CD4-positive, CD25-positive, alpha-beta regulatory T cell (primary cell): ENCODE measurements around the gene AKNAD1. TPM values are rescaled to one million over a fixed set of nuclear protein-coding genes. Genes with fewer than 3 reads are reported as not detected.

Experiments used
- ATAC-seq, 2 donors: fragments of 150-1000 bp; cut with Tn5 transposase; one replicate each; pipeline ENCODE4 v1.10.0; 2021; ENCODE audit warnings: low read depth in 2 of 2, moderate number of reproducible peaks in 2 of 2, moderate library complexity in 1 of 2
- DNase-seq, 3 donors: peaks; one replicate each; pipeline versions ENCODE4 v3.0.0 to v3.0.0-alpha.2; 2012 to 2022; ENCODE audit warnings: mixed read lengths in 1 of 3
- H3K27ac ChIP-seq: one replicate; pipeline ENCODE4 v1.7.0; 2013; ENCODE audit warnings: mild to moderate bottlenecking, low read length; ENCODE audit not compliant: insufficient read depth, poor library complexity, severe bottlenecking
- H3K27me3 ChIP-seq: one replicate; pipeline ENCODE4 v1.7.0; 2013; ENCODE audit warnings: low read length; ENCODE audit not compliant: control insufficient read depth, insufficient read depth
- H3K36me3 ChIP-seq: one replicate; pipeline ENCODE4 v1.7.0; 2013; ENCODE audit warnings: mild to moderate bottlenecking, low read length, moderate library complexity; ENCODE audit not compliant: control insufficient read depth, insufficient read depth
- H3K4me1 ChIP-seq: 2 replicates; pipeline ENCODE4 v1.7.0; 2013; ENCODE audit warnings: mild to moderate bottlenecking, low read length; ENCODE audit not compliant: insufficient read depth, control insufficient read depth, poor library complexity, severe bottlenecking
- H3K4me3 ChIP-seq: one replicate; pipeline ENCODE4 v1.7.0; 2013; ENCODE audit warnings: low read depth, mild to moderate bottlenecking, low read length, moderate library complexity
- H3K9me3 ChIP-seq, 2 experiments: 1 replicate in 1 of 2; 2 replicates in 1 of 2; pipeline ENCODE4 v1.7.0; 2013; ENCODE audit warnings: low read length in 2 of 2, mild to moderate bottlenecking in 1 of 2, moderate library complexity in 1 of 2; ENCODE audit not compliant: control insufficient read depth in 2 of 2
- H3K27ac Mint-ChIP-seq, 3 donors: one replicate each; pipeline ENCODE4 v1.8.0; 2020 to 2022; ENCODE audit warnings: mild to moderate bottlenecking in 3 of 3, mixed read lengths in 3 of 3, moderate library complexity in 2 of 3
- H3K27me3 Mint-ChIP-seq: one replicate; pipeline ENCODE4 v1.8.0; 2022; ENCODE audit warnings: mild to moderate bottlenecking, mixed read lengths
- H3K36me3 Mint-ChIP-seq: one replicate; pipeline ENCODE4 v1.8.0; 2020; ENCODE audit warnings: mixed read lengths
- H3K4me1 Mint-ChIP-seq, 4 donors: one replicate each; pipeline ENCODE4 v1.8.0; 2020 to 2022; ENCODE audit warnings: mixed read lengths in 4 of 4, mild to moderate bottlenecking in 1 of 4
- H3K4me3 Mint-ChIP-seq, 4 donors: one replicate each; pipeline ENCODE4 v1.8.0; 2020 to 2022; ENCODE audit warnings: mild to moderate bottlenecking in 4 of 4, mixed read lengths in 4 of 4, moderate library complexity in 3 of 4
- H3K9me3 Mint-ChIP-seq, 7 donors: one replicate each; pipeline ENCODE4 v1.8.0; 2020 to 2022; ENCODE audit warnings: mixed read lengths in 7 of 7, mild to moderate bottlenecking in 3 of 7, moderate library complexity in 2 of 7
- polyA plus RNA-seq, 4 donors: library from polyadenylated mRNA; unstranded; fragments of 300-500 nt; fragmentation: Illumina TruSeq; gene quantifications; one replicate each; pipeline ENCODE4 v1.2.3, GENCODE V29; 2021
- total RNA-seq: library from RNA; stranded (reverse); gene quantifications from one replicate; pipeline ENCODE4 v1.2.3, GENCODE V29; 2022

AKNAD1 gene
- total and polyA plus RNA-seq, 5 donors from 2014 or later: not detected

DNA sequence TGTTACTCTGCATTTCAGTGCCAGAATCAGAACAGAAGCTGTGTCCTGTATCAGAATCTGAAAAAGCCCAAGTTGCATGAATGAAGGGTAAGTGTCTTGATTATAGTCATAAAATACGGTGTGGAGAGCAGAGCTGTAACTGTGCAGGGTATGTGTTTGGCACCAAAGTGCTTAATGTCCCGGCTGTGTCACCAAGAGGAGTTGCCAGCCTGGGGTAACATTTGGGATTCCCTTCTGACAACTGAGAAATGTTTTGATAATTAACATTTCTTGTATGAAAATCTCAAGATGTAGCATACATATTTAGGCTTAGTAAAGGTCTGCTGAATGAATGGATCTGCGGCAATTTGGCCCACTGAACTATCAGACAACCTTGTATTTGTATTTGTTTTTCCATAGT, 33.3 kb downstream of the AKNAD1 start:
- Histone ChIP-seq H3K36me3 (no peaks in the 10 kb centered on the region), H3K4me3 (no peak overlapping the region), H3K9me3 (no peaks in the 10 kb centered on the region), H3K27ac (no peak overlapping the region), H3K4me1 (no peaks in the 10 kb centered on the region), H3K27me3 (peaks cover 4% of the 10 kb centered on the region)
- DNase-seq: no peak
- peaks cover 19% of the 10 kb centered on the region for H3K27me3 Mint-ChIP-seq
- H3K36me3 Mint-ChIP-seq: no peaks in the 10 kb centered on the region
- no peak for ATAC-seq
- no peak overlapping the region for H3K27ac Mint-ChIP-seq
- H3K4me3 Mint-ChIP-seq: no peak overlapping the region
- peaks cover 0 to 2% (median 0%) of the 10 kb centered on the region in 7 donors for H3K9me3 Mint-ChIP-seq
- peaks cover 0 to 8% (median 2%) of the 10 kb centered on the region in 4 donors for H3K4me1 Mint-ChIP-seq

GRCh38 chr1:108819878-108820277, 37.0 kb downstream of the AKNAD1 start:
- H3K36me3 ChIP-seq: no peaks in the 10 kb centered on the region
- no peak overlapping the region for H3K27ac ChIP-seq
- DNase-seq: no peak
- no peaks in the 10 kb centered on the region for H3K9me3 ChIP-seq
- no peak for ATAC-seq
- H3K27me3 ChIP-seq: peaks cover 4% of the 10 kb centered on the region
- H3K4me1 Mint-ChIP-seq: no peaks in the 10 kb centered on the region
- no peak overlapping the region for H3K4me3 Mint-ChIP-seq
- H3K4me3 ChIP-seq: no peak overlapping the region
- peaks cover 0 to 2% (median 0%) of the 10 kb centered on the region in 7 donors for H3K9me3 Mint-ChIP-seq
- no peaks in the 10 kb centered on the region for H3K4me1 ChIP-seq
- no peaks in the 10 kb centered on the region for H3K36me3 Mint-ChIP-seq
- peaks cover 17% of the 10 kb centered on the region for H3K27me3 Mint-ChIP-seq
- H3K27ac Mint-ChIP-seq: no peak overlapping the region

GRCh38 chr1:108817811-108818210, 39.1 kb downstream of the AKNAD1 start:
- no peak for ATAC-seq
- Mint-ChIP-seq H3K27me3 (peaks cover 13% of the 10 kb centered on the region), H3K4me3 (no peak overlapping the region), H3K9me3 (peaks cover 0 to 2% (median 0%) of the 10 kb centered on the region in 7 donors), H3K4me1 (no peaks in the 10 kb centered on the region), H3K36me3 (no peaks in the 10 kb centered on the region), H3K27ac (no peak overlapping the region)
- Histone ChIP-seq H3K27me3 (no peaks in the 10 kb centered on the region), H3K9me3 (no peaks in the 10 kb centered on the region), H3K4me3 (no peak overlapping the region), H3K27ac (no peak overlapping the region), H3K4me1 (no peaks in the 10 kb centered on the region), H3K36me3 (no peaks in the 10 kb centered on the region)
- no peak for DNase-seq

DNA sequence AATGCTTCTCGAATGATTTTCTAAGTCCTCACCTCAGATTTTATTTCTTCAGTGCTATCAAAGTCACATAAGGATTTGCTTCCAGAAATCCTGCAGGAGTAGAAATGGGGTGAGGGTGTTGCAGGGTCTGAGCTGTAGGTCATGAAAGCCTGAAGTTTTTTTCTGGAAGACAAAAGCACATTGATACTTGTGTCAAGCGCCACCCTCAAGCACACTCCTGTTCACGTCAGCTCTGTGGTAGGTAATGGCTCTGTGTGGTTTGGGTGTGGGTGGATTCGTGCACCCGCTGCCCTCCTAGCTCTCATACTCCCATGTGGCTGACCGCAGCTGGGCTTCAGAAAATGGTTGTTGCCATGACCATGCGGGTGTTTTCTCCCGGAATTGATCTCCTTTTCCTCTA, 39.9 kb downstream of the AKNAD1 start:
- H3K27me3 Mint-ChIP-seq: peaks cover 5% of the 10 kb centered on the region
- no peak overlapping the region for H3K27ac Mint-ChIP-seq
- H3K9me3 Mint-ChIP-seq: peaks cover 0 to 2% (median 0%) of the 10 kb centered on the region in 7 donors
- no peaks in the 10 kb centered on the region for H3K4me1 ChIP-seq
- H3K36me3 Mint-ChIP-seq: no peaks in the 10 kb centered on the region
- H3K27ac ChIP-seq: no peak overlapping the region
- no peak for DNase-seq
- no peak overlapping the region for H3K4me3 Mint-ChIP-seq
- H3K9me3 ChIP-seq: no peaks in the 10 kb centered on the region
- no peaks in the 10 kb centered on the region for H3K27me3 ChIP-seq
- no peaks in the 10 kb centered on the region for H3K4me1 Mint-ChIP-seq
- ATAC-seq: no peak
- H3K36me3 ChIP-seq: no peaks in the 10 kb centered on the region
- H3K4me3 ChIP-seq: no peak overlapping the region

DNA sequence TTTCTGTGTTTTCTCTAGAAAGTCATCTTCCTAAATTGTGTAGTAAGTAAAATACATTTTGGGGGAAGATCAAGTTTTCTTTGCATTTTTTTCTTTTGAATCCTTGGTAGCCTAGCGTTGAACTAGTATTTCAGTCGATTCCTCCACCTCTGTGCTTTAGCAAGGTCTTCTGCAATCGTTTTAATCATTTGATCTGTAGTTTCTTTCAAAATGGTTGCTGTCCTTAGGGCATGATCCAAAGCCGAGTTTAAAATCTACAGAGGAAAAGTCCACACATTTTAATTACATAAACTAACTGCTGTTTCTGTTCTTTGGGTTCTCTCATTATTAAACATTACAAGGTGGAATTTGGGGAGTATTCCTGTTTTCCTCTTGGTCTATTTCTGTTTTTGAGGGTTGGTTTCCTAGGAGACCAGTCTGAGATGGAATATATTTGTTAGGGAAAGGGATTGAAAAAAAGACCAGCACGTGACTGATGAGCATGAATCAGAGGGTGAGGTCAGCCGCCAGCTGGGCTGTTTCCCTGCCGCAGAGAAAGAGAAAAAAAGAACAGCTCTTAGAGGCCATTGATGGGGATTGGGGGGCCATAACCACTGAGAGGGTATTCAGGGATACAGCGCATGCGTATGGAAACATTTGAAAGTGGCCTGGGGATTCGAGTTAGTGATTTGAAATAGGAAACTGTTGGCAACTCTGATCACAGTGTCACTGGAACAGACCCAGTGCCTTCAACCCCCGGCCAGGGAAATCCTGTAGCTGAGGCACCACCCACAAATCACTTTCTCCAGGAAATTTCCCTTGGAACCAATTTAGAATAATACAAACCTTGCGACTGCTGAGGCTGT, 40.6 kb downstream of the AKNAD1 start:
- no peak overlapping the region for H3K4me3 Mint-ChIP-seq
- H3K27ac ChIP-seq: no peak overlapping the region
- no peak for DNase-seq
- H3K9me3 ChIP-seq: no peaks in the 10 kb centered on the region
- H3K4me3 ChIP-seq: no peak overlapping the region
- H3K9me3 Mint-ChIP-seq: peaks cover 0 to 2% (median 0%) of the 10 kb centered on the region in 7 donors
- H3K27ac Mint-ChIP-seq: no peak overlapping the region
- peaks cover 2% of the 10 kb centered on the region for H3K36me3 ChIP-seq
- H3K36me3 Mint-ChIP-seq: no peaks in the 10 kb centered on the region
- no peaks in the 10 kb centered on the region for H3K27me3 ChIP-seq
- no peaks in the 10 kb centered on the region for H3K4me1 ChIP-seq
- peaks cover 4% of the 10 kb centered on the region for H3K27me3 Mint-ChIP-seq
- no peaks in the 10 kb centered on the region for H3K4me1 Mint-ChIP-seq
- no peak for ATAC-seq

DNA sequence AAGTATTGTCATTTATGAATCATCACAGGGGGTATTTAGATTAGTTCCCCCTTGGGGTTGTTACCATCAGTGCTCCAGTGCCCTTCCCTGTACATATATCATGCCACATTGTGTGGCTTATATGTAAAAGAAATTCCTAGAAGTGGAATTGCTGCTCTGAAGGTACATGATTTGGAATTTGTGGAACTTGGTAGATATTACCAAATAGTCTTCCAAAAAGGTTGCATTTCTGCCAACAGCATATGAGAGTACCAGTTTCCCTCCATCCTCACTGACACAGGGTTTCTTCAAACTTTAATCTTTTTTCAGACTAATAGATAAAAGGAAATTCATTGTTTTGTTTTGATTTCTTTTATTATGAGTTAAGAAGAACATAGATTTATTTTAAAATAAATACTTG, 41.3 kb downstream of the AKNAD1 start:
- peaks cover 4% of the 10 kb centered on the region for H3K27me3 Mint-ChIP-seq
- no peak overlapping the region for H3K27ac Mint-ChIP-seq
- ATAC-seq: no peak

DNA sequence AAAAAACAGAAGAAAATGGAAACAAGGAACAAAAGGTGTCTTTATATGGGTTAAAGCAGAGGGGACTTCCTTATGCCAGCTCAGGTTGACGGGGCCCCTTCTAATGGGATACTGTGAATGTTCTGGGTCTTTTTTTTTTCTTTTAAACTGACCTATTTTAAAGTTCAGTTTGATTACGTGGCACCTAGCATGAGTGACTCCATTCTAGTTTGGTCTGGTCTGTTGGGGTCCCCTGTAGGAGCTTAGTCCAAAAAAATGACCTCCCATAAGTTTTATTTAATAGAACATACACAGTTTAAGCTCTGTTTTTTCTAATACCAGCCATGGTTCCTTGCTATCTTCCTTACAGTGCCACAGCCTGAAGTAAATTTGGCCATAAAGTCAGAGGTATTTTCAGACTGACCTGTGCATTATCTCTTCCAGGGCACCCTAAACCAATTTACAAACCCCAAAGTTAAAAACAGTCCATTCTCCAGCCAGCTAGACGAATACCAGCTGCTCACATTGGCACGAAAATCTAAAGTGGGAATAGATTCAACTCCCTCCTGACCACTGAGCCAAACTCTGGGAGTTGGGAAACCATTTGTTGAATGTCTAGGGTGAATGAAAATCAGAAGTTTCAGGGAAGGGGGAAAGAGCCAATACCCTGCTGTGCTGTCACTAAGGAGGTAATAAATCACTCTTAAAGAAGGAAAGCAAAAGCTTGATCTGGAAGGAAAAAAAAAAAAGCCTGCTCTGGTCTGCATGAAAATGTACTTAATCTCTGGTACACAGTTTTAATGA, 42.4 kb downstream of the AKNAD1 start:
- no peaks in the 10 kb centered on the region for H3K4me1 Mint-ChIP-seq
- Histone ChIP-seq H3K4me1 (no peaks in the 10 kb centered on the region), H3K9me3 (no peaks in the 10 kb centered on the region), H3K4me3 (no peak overlapping the region), H3K27ac (no peak overlapping the region), H3K36me3 (peaks cover 12% of the 10 kb centered on the region), H3K27me3 (no peaks in the 10 kb centered on the region)
- H3K9me3 Mint-ChIP-seq: no peaks in the 10 kb centered on the region
- no peak overlapping the region for H3K4me3 Mint-ChIP-seq
- no peak overlapping the region for H3K27ac Mint-ChIP-seq
- H3K36me3 Mint-ChIP-seq: peaks cover 4% of the 10 kb centered on the region
- ATAC-seq: no peak
- H3K27me3 Mint-ChIP-seq: peaks cover 4% of the 10 kb centered on the region
- no peak for DNase-seq

More for the DNA sequence above, 41.3 kb downstream of the AKNAD1 start:
- no peaks in the 10 kb centered on the region for H3K4me1 Mint-ChIP-seq
- Histone ChIP-seq H3K4me3 (no peak overlapping the region), H3K36me3 (peaks cover 2% of the 10 kb centered on the region), H3K27ac (no peak overlapping the region), H3K27me3 (no peaks in the 10 kb centered on the region), H3K9me3 (no peaks in the 10 kb centered on the region), H3K4me1 (no peaks in the 10 kb centered on the region)
- peaks cover 0 to 2% (median 0%) of the 10 kb centered on the region in 7 donors for H3K9me3 Mint-ChIP-seq
- no peak overlapping the region for H3K4me3 Mint-ChIP-seq
- DNase-seq: no peak
- peaks cover under 1% of the 10 kb centered on the region for H3K36me3 Mint-ChIP-seq
